HG03060 (cell line): ENCODE results near the gene SUGCT.
"Not testable (repeated sequence)": the region's sequence is repeated elsewhere in the genome, so short reads cannot be mapped to it uniquely, and the experiment has no call there.

Source experiments
- ATAC-seq: cut with Tn5 transposase; IDR thresholded peaks from one replicate; pipeline ENCODE4 v1.9.1; 2021; ENCODE audit warnings: low read depth, moderate number of reproducible peaks; ENCODE audit not compliant: unreplicated experiment

SUGCT gene

GRCh38 chr7:40194745-40195144 is 59.9 kb downstream of the SUGCT start:
- ATAC-seq = no peak

- ATAC-seq = no peak
Measured at GRCh38 chr7:40197527-40197926, 62.7 kb downstream of the SUGCT start.

- ATAC-seq = no peak
Measured at GRCh38 chr7:40199076-40199802, 64.4 kb downstream of the SUGCT start.

DNA sequence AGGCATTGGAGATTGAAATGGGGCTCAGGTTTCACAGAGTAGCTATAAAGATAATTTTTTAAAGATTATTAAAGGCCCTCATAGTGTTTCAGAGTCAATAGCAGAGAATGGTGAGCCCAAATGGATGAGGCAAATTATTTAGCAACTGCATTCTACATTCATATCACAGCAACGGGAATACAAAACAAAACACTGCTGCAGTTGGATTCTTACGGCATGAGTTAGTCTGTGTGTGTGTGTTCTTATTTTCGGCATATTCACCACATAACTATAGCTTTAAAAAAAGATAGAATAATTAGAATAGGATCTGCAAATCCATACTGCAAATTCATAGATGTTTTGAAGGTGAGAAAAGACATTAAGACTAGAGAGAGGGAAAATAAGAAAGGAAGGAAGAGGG is 66.0 kb downstream of the SUGCT start:
- no peak for ATAC-seq

GRCh38 chr7:40202851-40203250 is 68.0 kb downstream of the SUGCT start:
- no peak for ATAC-seq

DNA sequence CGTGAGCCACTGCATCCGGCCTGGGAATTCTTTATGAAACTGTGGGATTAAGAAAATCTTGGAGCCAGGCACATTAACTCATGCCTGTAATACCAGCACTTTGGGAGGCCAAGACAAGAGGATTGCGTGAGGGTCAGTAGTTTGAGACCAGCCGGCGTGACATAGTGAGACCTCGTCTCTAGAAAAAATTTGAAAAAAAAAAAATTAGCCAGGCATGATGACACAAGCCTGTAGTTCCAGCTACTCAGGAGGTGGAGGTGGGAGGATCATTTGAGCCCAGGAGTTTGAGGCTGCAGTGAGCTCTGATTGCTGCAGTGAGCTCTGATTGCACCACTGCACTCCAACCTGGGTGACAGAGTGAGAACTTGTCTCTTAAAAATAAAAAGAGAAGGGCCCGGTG is 69.8 kb downstream of the SUGCT start:
- no peak for ATAC-seq

GRCh38 chr7:40205992-40206391 is 71.2 kb downstream of the SUGCT start:
- ATAC-seq = no peak

- no peak for ATAC-seq
Measured at GRCh38 chr7:40211276-40212003, 76.6 kb downstream of the SUGCT start.

DNA sequence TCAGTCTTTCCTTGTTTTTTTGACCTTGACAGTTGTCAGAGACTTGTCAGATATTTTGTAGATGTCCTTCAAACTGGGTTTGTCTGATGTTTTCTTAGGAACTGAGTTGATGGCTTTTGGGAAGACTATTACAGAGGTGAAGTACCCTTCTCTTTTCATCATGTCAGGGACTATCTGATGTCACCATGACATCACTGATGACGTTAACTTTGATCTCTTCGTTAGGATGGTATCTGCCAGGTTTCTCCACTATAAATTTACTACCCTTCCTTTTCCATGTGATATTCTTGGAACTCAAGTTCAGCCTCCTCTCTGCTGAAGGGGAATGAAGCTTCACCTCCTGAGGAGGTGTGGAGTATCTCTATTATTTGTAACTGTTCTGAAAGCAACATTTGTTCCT is 78.5 kb downstream of the SUGCT start:
- no peak for ATAC-seq

- ATAC-seq = no peak
Measured at GRCh38 chr7:40213856-40214255, 79.1 kb downstream of the SUGCT start.

DNA sequence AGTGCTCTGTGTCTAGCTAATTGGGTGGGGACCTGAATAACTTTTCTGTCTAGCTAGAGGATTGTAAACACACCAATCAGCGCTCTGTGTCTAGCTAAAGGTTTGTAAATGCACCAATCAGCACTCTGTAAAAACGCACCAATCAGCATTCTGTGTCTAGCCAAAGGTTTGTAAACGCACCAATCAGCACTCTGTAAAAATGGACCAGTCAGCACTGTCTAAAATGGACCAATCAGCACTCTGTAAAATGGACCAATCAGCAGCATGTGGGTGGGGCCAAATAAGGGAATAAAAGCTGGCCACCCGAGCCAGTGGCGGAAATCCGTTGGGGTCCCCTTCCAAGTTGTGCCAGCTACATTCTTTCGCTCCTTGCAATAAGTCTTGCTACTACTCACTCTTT is 83.8 kb downstream of the SUGCT start:
- not testable (repeated sequence) for ATAC-seq

DNA sequence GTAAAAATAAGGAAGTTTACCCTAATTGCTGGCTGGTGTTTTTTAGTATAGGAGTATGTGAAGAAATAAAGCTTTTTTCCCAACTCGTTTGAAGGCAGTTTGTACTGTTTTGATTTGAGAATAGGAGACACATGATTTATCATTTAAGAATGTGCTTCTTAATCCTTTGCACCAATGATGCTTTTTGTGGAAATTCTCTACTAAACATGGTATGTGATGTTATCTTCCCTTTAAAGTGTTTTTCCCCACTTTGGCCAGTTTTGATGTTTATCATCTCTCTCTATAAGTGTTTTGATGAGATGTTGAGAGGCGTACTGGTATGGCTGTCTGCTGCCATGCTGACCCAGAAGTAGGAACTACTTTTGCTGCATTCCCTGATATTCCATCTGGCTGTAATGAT is 85.1 kb downstream of the SUGCT start:
- ATAC-seq = no peak

DNA sequence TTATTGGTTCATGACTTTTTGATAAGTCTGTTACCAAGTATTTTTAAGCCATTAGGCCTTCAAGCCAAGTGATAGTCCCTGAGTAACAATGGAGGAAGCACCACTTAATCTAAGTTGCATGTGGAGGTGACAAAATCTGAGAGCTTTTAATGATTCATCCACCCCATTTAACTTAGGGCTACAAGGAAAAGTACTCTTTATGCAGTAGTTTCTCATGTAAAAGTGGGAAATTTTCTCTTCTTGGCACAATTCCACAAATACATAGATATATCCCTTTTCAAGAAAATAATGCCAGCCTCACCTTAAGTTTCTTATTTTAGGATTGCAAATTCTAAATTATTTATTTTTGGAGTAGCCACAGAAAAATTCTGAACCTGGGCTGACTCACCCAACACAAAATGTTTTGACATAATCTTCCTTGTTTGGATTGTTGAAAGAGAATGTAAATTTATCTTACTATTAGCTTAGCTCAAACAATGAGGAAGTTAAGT is 85.7 kb downstream of the SUGCT start:
- no peak for ATAC-seq

DNA sequence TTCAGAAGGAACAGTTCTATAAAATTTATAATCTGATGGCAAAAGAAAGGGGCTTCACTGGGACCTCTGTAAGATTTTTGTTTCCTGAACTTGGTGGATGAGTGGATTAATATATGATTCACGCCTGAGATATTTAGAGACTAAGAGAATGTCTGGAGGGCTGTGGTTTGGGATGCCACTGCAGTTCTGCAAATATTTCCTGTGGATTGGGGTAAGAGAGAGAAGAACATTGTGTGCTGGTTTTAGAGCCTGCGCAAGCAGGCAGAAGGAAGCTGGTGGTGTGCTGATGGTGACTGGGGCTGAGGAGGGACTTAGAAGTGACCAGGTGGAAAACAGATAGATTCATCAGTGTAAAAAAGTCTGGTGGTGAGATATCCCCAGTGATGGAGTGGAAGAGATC is 87.0 kb downstream of the SUGCT start:
- no peak for ATAC-seq

- ATAC-seq = no peak
Measured at GRCh38 chr7:40223451-40224127, 88.8 kb downstream of the SUGCT start.

DNA sequence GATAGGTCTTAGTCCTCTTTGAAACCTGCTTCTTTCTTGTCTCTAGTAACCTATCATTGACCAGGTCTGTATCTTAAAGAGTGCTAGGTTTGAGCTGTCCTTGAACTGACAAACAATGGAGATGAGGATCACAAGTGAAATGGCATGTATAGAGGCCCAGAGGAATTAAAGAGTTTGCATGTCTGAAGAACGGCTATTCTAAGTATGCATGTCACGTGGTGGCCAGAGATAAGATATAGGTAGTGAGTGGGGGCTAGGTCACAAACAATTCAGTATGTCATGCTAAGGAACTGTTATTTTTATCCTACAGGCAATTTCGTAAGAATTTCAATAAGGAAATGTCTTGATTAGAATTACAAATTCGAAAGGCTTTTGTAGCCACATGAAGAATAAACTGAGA is 95.3 kb downstream of the SUGCT start:
- no peak for ATAC-seq

DNA sequence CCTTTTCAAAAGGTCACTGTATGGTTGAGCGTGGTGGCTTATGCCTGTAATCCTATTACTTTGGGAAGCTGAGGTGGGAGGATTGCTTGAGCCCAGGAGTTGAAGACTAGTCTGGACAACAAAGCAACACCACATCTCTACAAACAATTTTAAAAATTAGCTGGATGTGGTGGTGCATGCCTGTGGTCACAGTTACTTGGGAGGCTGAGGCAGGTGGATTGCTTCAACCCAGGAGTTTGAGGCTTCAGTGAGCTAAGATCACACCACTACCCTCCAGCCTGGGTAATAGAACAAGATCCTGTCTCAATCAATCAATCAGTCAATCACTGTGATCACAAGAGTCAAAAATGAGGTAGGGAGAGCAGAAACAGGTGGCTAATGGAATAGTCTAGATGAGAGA is 97.0 kb downstream of the SUGCT start:
- ATAC-seq = no peak

- ATAC-seq = no peak
Measured at GRCh38 chr7:40232242-40232893, 97.6 kb downstream of the SUGCT start.

GRCh38 chr7:40234046-40234445 is 99.2 kb downstream of the SUGCT start:
- no peak for ATAC-seq

GRCh38 chr7:40234666-40235065 is 99.9 kb downstream of the SUGCT start:
- no peak for ATAC-seq

- ATAC-seq = no peak
Measured at GRCh38 chr7:40237731-40238130, 102.9 kb downstream of the SUGCT start.
